ENCODE results near the gene CSNK1G3. TPM values are rescaled to one million over a fixed set of nuclear protein-coding genes. Genes with fewer than 3 reads are reported as not detected.

The CSNK1G3 gene
- total RNA-seq = 62.8 and 70.4 TPM in 2 replicates

DNA sequence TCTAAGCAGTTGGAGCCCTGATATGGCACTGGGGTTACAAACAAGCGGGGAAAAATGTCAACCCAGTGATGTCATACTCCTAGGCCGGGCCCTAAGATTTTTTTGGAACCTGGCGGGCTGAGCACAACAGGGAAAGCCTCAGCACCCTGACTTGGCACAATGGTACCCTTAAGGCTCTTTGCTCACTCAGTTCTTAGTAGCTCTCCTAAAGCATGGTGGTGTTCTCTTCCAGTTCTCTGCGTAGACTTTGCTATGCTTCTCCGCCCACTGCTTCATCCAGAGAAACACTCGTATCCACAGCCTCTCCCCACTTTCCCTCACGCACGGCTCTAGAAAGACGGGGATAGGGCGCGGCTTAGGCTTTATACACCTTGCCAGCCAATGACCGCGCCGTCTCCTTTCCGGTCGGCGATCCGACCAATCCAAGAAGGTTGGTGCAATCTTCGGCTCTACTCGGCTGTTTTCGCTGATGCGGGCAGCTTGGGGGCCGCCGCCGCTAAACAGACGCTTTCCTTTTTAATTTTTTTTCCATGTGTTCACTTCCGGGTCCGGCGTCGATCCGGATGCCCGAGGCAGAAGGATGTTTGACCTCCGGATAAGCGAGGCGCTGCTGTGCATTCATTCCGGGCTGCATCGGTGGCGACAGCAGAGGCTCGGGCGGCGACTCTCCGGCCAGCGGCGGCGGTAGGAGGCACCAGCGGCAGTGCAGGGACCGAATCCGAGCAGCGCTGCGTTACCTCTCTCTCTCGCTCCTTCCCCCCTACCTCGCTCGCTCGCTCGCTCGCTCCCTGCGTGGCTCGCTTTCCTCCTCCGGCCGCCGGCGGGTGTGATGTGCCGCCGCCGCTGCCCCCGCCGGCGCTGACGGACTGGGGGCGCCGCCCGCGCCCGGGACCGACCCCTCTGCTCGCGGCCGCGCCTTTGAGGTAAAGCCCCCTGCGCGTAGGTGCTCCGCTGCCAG, at the start of gene CSNK1G3:
CSNK1G3 (plus strand) TSS at position 530 of the 958 bp plus-strand sequence. CDS start 33,487 bp downstream, outside the sequence.

Other genes with a start within 250 kb of the CSNK1G3 start
- gene CEP120, start 88.8 kb upstream of the CSNK1G3 start, total RNA-seq = 21.7 and 24.7 TPM in 2 replicates

Measured in smooth muscle cell of the umbilical artery (primary cell).